T-cell (primary cell): Measurements from ENCODE around the gene NAV2. TPM values are rescaled to one million over a fixed set of nuclear protein-coding genes. Genes with fewer than 3 reads are reported as not detected.

Experiments
- ATAC-seq, 4 experiments: fragments of 200-7000 bp in 3 of 4; fragments of 150-1000 bp in 1 of 4; cut with Tn5 transposase; replicated peaks in 1 of 4; 1 replicate in 3 of 4; 2 replicates in 1 of 4; pipeline ENCODE4 v1.10.0; 2021; ENCODE audit warnings: moderate library complexity in 3 of 4, mild to moderate bottlenecking in 2 of 4, moderate number of reproducible peaks in 1 of 4
- CTCF ChIA-PET, 2 donors: fragments of 300-600 bp; sonication (Branson Sonifier 250); formaldehyde crosslinking; loops; one replicate each; lab custom pipeline; 2022; ENCODE audit warnings: antibody characterized with exemption in 2 of 2; lab: Charles Lee
- POLR2A ChIA-PET, 2 donors: fragments of 300-600 bp; sonication (Branson Sonifier 250); formaldehyde crosslinking; loops; one replicate each; lab custom pipeline; 2022; ENCODE audit warnings: antibody characterized with exemption in 2 of 2; lab: Charles Lee
- DNase-seq, 35 experiments: peaks; one replicate each; pipeline versions ENCODE4 v3.0.0 to v3.0.0-alpha.2; 2013 to 2023
- H3K27ac ChIP-seq: one replicate; pipeline ENCODE4 v1.5.1; 2013; ENCODE audit warnings: low read length
- H3K27me3 ChIP-seq, 2 experiments: replicated peaks in 1 of 2; 1 replicate in 1 of 2; 2 replicates in 1 of 2; pipeline versions ENCODE4 v1.6.1 to v1.7.0; 2013; ENCODE audit warnings: low read length in 1 of 2, mixed read lengths in 1 of 2; ENCODE audit not compliant: control insufficient read depth in 2 of 2, insufficient read depth in 2 of 2; ENCODE audit errors: extremely low read depth in 1 of 2
- H3K36me3 ChIP-seq, 2 donors: 1 replicate in 1 of 2; 2 replicates in 1 of 2; pipeline versions ENCODE4 v1.6.1 to v1.7.0; 2013; ENCODE audit warnings: low read length in 1 of 2; ENCODE audit not compliant: control insufficient read depth in 2 of 2, insufficient read depth in 1 of 2; ENCODE audit errors: extremely low read depth in 1 of 2
- H3K4me1 ChIP-seq, 2 experiments: 1 replicate in 1 of 2; 2 replicates in 1 of 2; pipeline versions ENCODE4 v1.6.1 to v1.7.0; 2013; ENCODE audit warnings: low read length in 2 of 2, mixed read lengths in 1 of 2; ENCODE audit not compliant: insufficient read depth in 2 of 2, control insufficient read depth in 1 of 2; ENCODE audit errors: extremely low read depth in 1 of 2
- H3K4me3 ChIP-seq, 2 donors: 1 replicate in 1 of 2; 2 replicates in 1 of 2; pipeline versions ENCODE4 v1.5.1 to v1.7.0; 2013; ENCODE audit warnings: mild to moderate bottlenecking in 2 of 2, low read length in 1 of 2, moderate library complexity in 1 of 2; ENCODE audit not compliant: control insufficient read depth in 1 of 2; ENCODE audit errors: extremely low read depth in 1 of 2
- H3K9me3 ChIP-seq: 2 replicates; pipeline ENCODE4 v1.7.0; 2013
- H3K27ac Mint-ChIP-seq, 2 donors: one replicate each; pipeline ENCODE4 v1.8.0; 2020 to 2021; ENCODE audit warnings: mild to moderate bottlenecking in 2 of 2, mixed read lengths in 2 of 2
- H3K27me3 Mint-ChIP-seq, 2 donors: one replicate each; pipeline ENCODE4 v1.8.0; 2021 to 2022; ENCODE audit warnings: mixed read lengths in 2 of 2
- H3K36me3 Mint-ChIP-seq: one replicate; pipeline ENCODE4 v1.8.0; 2021; ENCODE audit warnings: mixed read lengths
- H3K4me1 Mint-ChIP-seq, 3 donors: one replicate each; pipeline ENCODE4 v1.8.0; 2020 to 2022; ENCODE audit warnings: mixed read lengths in 3 of 3, mild to moderate bottlenecking in 1 of 3
- H3K4me3 Mint-ChIP-seq, 3 donors: one replicate each; pipeline ENCODE4 v1.8.0; 2020 to 2022; ENCODE audit warnings: mild to moderate bottlenecking in 3 of 3, mixed read lengths in 3 of 3, moderate library complexity in 3 of 3
- H3K9me3 Mint-ChIP-seq, 3 donors: one replicate each; pipeline ENCODE4 v1.8.0; 2020 to 2022; ENCODE audit warnings: mixed read lengths in 3 of 3
- WGBS: methylation state at CpG from one replicate; pipeline ENCODE4 v1.1.5; 2013; ENCODE audit warnings: missing lambda C conversion rate; ENCODE audit not compliant: insufficient coverage; 5-methylcytosine and 5-hydroxymethylcytosine counted together
- total RNA-seq, 35 experiments: library from RNA in 6 of 35; stranded (reverse) in 6 of 35; fragments of 120-200 nt in 1 of 35; gene quantifications; one replicate each; pipeline versions ENCODE4 v1.2.1 to v1.2.4 and lab custom pipeline; 2013 to 2026

Gene NAV2
- total RNA-seq, 5 donors from 2014 or later (not counting 1 experiment from before 2014, with no cell fraction given), result 0.55 to 3.0 (median 1.8) TPM

DNA sequence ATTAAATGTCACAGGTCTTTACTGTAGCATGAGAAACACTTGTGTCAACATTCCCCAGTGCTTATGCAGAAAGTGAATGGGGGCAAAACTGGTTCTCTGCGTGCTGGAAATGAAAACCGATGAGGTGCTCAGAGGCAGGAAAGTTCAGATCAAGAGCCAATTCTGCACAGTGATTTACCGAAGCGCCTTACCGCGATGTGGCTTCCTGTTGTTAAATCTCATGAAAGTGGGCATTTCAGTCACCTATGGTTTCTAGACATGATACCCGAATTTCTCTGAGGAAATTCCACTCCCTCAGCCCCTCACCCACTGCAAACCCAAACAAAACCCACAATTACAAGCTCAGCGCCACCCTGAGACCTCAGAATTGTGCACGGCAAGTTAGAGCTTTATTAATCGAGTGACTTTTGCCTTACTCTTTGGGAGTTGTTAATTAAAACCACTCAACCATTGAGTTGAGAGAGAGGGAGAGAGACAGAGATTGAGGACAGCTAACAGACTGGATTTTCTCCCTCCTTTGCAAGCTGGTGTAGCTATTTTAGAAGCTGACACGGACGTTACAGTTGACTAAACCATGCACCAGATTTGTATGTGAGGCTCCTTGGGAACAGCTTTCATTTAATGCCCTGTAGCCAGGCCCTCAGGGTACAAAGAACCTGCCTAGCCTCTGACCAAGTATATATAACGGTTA is 251.2 kb downstream of the NAV2 start:
- peaks cover 0 to 4% of the 10 kb centered on the region in 2 experiments for H3K27me3 ChIP-seq
- no peak overlapping the region for H3K27ac ChIP-seq
- Mint-ChIP-seq H3K4me3 (peak overlapping the region in 2 of 3 donors; percentile 28 to 42), H3K27me3 (peaks cover 4 to 13% of the 10 kb centered on the region in 2 donors), H3K4me1 (peaks cover 9 to 17% (median 13%) of the 10 kb centered on the region in 3 donors), H3K27ac (peak overlapping the region in 1 of 2 donors; percentile 81), H3K9me3 (no peaks in the 10 kb centered on the region), H3K36me3 (no peaks in the 10 kb centered on the region)
- H3K9me3 ChIP-seq, result no peaks in the 10 kb centered on the region
- no peaks in the 10 kb centered on the region for H3K36me3 ChIP-seq
- H3K4me1 ChIP-seq, result peaks cover 0 to 12% of the 10 kb centered on the region in 2 experiments
- WGBS, result 72% methylated on average over 10 of the region's 13 CpGs
- H3K4me3 ChIP-seq, result no peak overlapping the region
- ChIA-PET CTCF (interaction anchor here in 1 of 2 donors (1.7 kb wide), 1 partner anchor 11 kb away, joined by 11 read pairs; no protein-coding TSS in a partner anchor), POLR2A (no interaction called here)
- peak in 2 of 4 experiments; percentile 69 to 83 for ATAC-seq
- peak in 12 of 35 experiments; percentile 1 to 35 (median 6) for DNase-seq

DNA sequence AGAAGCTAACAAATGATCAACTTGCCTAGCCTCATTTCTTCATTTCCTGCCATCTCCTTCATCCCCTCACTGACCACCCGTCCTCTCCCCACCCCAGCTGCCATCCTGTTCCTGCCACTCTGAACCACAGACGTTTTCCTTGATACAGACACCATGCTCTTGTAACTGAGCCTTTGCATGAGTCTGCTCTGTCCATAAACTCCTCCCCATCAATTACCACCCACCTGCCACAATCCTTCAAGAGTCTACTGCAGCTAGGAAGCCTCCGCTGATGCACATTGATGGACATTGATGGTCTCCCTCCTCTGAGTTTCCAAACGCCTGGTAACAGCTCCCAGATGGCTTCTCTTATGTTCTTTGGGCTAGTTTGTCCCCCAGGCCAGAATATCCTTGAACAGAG is 253.8 kb downstream of the NAV2 start:
- no peaks in the 10 kb centered on the region for H3K9me3 Mint-ChIP-seq
- CTCF ChIA-PET, result no interaction called here
- H3K4me1 Mint-ChIP-seq, result peaks cover 24 to 29% (median 27%) of the 10 kb centered on the region in 3 donors
- DNase-seq (no peak), ATAC-seq (no peak)
- Histone ChIP-seq H3K4me1 (peaks cover 0 to 20% of the 10 kb centered on the region in 2 experiments), H3K27ac (no peak overlapping the region), H3K4me3 (no peak overlapping the region), H3K36me3 (no peaks in the 10 kb centered on the region), H3K27me3 (peaks cover 0 to 4% of the 10 kb centered on the region in 2 experiments), H3K9me3 (no peaks in the 10 kb centered on the region)
- H3K27ac Mint-ChIP-seq, result no peak overlapping the region
- WGBS, result 57% methylated on average over 4 of the region's 4 CpGs
- POLR2A ChIA-PET, result no interaction called here
- peaks cover 4 to 13% of the 10 kb centered on the region in 2 donors for H3K27me3 Mint-ChIP-seq
- H3K36me3 Mint-ChIP-seq, result no peaks in the 10 kb centered on the region
- no peak overlapping the region for H3K4me3 Mint-ChIP-seq

DNA sequence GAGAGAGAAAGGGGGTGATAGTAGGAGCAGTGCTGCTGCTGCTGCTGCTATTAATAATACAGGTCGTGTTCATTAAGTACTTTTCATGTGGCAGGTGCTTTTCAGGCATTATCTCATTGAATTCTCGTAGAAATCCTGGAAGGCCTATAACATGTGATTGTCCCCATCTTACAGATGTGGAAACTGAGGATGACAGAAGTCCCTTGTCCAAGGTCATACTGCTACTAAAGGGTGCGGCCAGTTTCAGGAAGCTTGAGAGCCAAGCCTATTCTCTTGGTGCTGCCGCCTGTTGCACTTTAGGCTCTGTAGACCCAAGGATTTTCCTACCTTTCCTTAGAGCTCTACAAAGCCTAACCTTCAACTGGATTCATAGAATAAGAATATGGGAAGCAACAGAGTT is 254.3 kb downstream of the NAV2 start:
- Mint-ChIP-seq H3K27me3 (peaks cover 4 to 13% of the 10 kb centered on the region in 2 donors), H3K4me3 (no peak overlapping the region), H3K9me3 (no peaks in the 10 kb centered on the region), H3K4me1 (peaks cover 24 to 29% (median 28%) of the 10 kb centered on the region in 3 donors), H3K36me3 (no peaks in the 10 kb centered on the region), H3K27ac (no peak overlapping the region)
- peaks cover 0 to 21% of the 10 kb centered on the region in 2 experiments for H3K4me1 ChIP-seq
- DNase-seq, result no peak
- 83% methylated on average over 3 of the region's 4 CpGs for WGBS
- H3K36me3 ChIP-seq, result no peaks in the 10 kb centered on the region
- no peak for ATAC-seq
- H3K27ac ChIP-seq, result no peak overlapping the region
- peaks cover 0 to 4% of the 10 kb centered on the region in 2 experiments for H3K27me3 ChIP-seq
- H3K9me3 ChIP-seq, result no peaks in the 10 kb centered on the region
- ChIA-PET CTCF (no interaction called here), POLR2A (no interaction called here)
- no peak overlapping the region for H3K4me3 ChIP-seq

DNA sequence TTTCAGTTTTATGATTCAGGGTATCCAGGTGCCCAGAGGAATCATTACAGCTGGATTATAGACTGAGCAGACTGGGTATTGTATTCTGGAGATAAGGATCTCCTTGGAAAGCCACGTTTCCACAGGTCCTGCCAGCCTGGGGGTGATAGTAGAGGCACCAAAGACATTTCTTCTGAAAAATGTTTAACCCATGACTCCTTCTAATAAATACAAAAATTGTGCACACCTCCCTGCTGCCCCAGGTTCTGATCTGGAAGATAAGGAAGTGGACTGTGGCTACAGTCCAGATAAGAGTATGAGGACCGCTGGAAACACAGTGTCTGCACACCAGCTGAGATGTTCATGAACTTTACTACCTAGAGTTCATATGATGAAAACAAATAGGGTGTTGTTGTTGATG is 255.2 kb downstream of the NAV2 start:
- 80% methylated on average over 1 of the region's 2 CpGs for WGBS
- Histone ChIP-seq H3K27ac (no peak overlapping the region), H3K9me3 (no peaks in the 10 kb centered on the region), H3K36me3 (no peaks in the 10 kb centered on the region), H3K27me3 (peaks cover 0 to 4% of the 10 kb centered on the region in 2 experiments), H3K4me1 (peaks cover 0 to 21% of the 10 kb centered on the region in 2 experiments), H3K4me3 (no peak overlapping the region)
- DNase-seq (no peak), ATAC-seq (no peak)
- Mint-ChIP-seq H3K27me3 (peaks cover 4 to 13% of the 10 kb centered on the region in 2 donors), H3K27ac (no peak overlapping the region), H3K9me3 (no peaks in the 10 kb centered on the region), H3K36me3 (no peaks in the 10 kb centered on the region), H3K4me1 (peaks cover 24 to 28% (median 28%) of the 10 kb centered on the region in 3 donors), H3K4me3 (no peak overlapping the region)
- ChIA-PET POLR2A (no interaction called here), CTCF (no interaction called here)

DNA sequence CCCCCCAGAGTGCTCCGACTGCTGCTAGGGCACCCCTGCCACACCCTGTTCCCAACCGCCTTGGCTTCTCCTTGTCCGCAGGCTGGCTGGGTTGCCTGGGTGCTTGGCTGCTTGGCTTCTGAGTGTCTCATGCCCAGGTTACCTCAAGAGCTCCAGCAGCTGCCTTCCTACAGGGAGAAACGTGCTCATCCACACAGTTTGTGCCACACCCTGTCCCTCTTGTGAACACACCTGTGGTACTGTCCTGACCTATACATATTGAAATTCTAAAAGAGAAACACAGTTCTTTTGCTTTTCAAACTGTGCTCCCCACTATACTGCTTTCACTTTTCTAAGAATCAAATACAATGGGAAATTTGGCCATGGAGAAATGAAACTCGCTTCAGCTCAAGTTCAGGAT is 256.2 kb downstream of the NAV2 start:
- ChIA-PET CTCF (no interaction called here), POLR2A (no interaction called here)
- Histone ChIP-seq H3K4me1 (peaks cover 0 to 13% of the 10 kb centered on the region in 2 experiments), H3K4me3 (no peak overlapping the region), H3K27ac (no peak overlapping the region), H3K36me3 (no peaks in the 10 kb centered on the region), H3K27me3 (peaks cover 0 to 4% of the 10 kb centered on the region in 2 experiments), H3K9me3 (no peaks in the 10 kb centered on the region)
- peaks cover 4 to 13% of the 10 kb centered on the region in 2 donors for H3K27me3 Mint-ChIP-seq
- no peaks in the 10 kb centered on the region for H3K9me3 Mint-ChIP-seq
- no peaks in the 10 kb centered on the region for H3K36me3 Mint-ChIP-seq
- no peak overlapping the region for H3K27ac Mint-ChIP-seq
- peaks cover 16 to 20% (median 19%) of the 10 kb centered on the region in 3 donors for H3K4me1 Mint-ChIP-seq
- ATAC-seq (no peak), DNase-seq (no peak)
- H3K4me3 Mint-ChIP-seq, result no peak overlapping the region
- 83% methylated on average over 4 of the region's 5 CpGs for WGBS

DNA sequence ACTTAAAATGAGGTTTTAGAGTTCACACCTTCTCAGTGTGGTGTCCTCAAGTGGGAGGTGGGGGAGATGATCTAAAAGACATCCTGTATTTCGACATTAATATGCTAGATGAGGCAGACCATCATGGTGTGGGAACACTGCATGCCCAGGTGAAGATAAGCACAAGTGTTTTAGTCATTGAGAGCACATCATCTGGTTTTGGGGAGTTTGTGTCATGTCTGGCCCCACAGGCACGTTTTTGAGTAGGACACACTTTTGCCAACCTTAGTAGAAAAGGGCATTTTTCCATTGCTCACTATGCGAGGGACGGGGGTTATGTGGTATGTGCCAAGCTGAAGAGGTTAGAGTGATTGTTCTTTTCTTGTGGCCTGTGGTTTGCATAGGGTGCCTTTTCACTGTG is 258.3 kb downstream of the NAV2 start:
- H3K4me1 ChIP-seq, result peaks cover 0 to 9% of the 10 kb centered on the region in 2 experiments
- no peaks in the 10 kb centered on the region for H3K36me3 ChIP-seq
- H3K4me3 ChIP-seq, result no peak overlapping the region
- POLR2A ChIA-PET, result no interaction called here
- 20% methylated on average over 1 of the region's 4 CpGs for WGBS
- ATAC-seq (peak in 2 of 4 experiments; percentile 43 to 46), DNase-seq (peak in 8 of 35 experiments; percentile 0 to 29 (median 4))
- Mint-ChIP-seq H3K27ac (no peak overlapping the region), H3K36me3 (no peaks in the 10 kb centered on the region), H3K9me3 (no peaks in the 10 kb centered on the region), H3K27me3 (peaks cover 0 to 9% of the 10 kb centered on the region in 2 donors), H3K4me1 (peaks cover 14 to 15% (median 14%) of the 10 kb centered on the region in 3 donors), H3K4me3 (no peak overlapping the region)
- no peaks in the 10 kb centered on the region for H3K9me3 ChIP-seq
- peaks cover 0 to 4% of the 10 kb centered on the region in 2 experiments for H3K27me3 ChIP-seq
- CTCF ChIA-PET, result no interaction called here
- no peak overlapping the region for H3K27ac ChIP-seq
